ENCODE data around the gene CHPT1. TPM values are rescaled to one million over a fixed set of nuclear protein-coding genes. Genes with fewer than 3 reads are reported as not detected.

CHPT1 gene
- total RNA-seq, 4 donors from 2014 or later, result 47.3 to 130 (median 49.6) TPM

DNA sequence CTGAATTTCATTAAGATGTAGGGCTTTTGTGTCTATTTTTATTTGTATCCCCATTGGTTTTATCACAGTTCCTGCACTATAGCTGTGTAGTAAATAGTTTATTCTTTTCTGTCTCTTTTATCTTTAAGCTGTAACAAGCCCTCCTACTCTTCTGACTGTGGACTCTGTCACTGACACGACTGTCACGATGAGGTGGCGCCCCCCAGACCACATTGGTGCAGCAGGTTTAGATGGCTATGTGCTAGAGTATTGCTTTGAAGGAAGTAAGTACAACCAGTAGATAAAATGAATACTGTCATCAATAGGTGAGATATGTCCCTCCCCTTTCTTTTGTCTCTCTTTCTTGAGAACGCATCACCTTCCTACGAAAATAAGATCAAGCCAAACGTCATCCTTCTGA, 34.1 kb upstream of the CHPT1 start:
- ATAC-seq, result no peak
- Histone ChIP-seq H3K4me3 (no peak overlapping the region), H3K27me3 (peaks cover 9% of the 10 kb centered on the region), H3K36me3 (no peaks in the 10 kb centered on the region), H3K9me3 (no peaks in the 10 kb centered on the region), H3K4me1 (no peaks in the 10 kb centered on the region), H3K27ac (no peak overlapping the region)
- WGBS, 2 donors (ENCODE audit: low coverage in 1 of 2), result 65 to 72% methylated on average over 6 of the region's 6 CpGs
- no peak for TF ChIP-seq CTCF (IDR thresholded peaks at IDR 0.05)
- no peak for TF ChIP-seq EP300 (IDR thresholded peaks at IDR 0.05)
- no peak for TF ChIP-seq POLR2AphosphoS5 (IDR thresholded peaks at IDR 0.05)
- TF ChIP-seq POLR2A (IDR thresholded peaks at IDR 0.05), result no peak

DNA sequence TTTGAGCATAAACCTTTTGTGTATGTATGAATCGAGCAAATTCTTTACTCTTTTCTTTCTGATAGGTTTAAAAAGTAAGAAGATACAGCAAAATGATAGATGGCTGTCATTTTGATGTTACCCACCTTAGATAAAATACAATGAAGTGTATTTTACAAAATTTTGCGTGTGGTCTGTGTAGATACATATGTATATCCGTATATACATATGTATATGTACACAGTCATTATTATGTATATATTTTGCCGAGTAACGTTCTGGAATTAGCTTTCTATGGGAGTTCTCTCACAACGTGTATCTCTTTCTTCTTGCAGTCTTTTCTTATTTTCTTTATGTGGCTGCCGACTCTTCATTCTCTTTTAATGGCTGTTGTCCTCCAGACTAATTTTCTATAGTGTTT, 32.4 kb upstream of the CHPT1 start:
- H3K4me3 ChIP-seq, result no peak overlapping the region
- H3K36me3 ChIP-seq, result no peaks in the 10 kb centered on the region
- no peak for ATAC-seq
- H3K9me3 ChIP-seq, result no peaks in the 10 kb centered on the region
- no peak overlapping the region for H3K27ac ChIP-seq
- WGBS, 2 donors (ENCODE audit: low coverage in 1 of 2), result 66 to 76% methylated on average over 7 of the region's 7 CpGs
- no peaks in the 10 kb centered on the region for H3K4me1 ChIP-seq
- H3K27me3 ChIP-seq, result peaks cover 9% of the 10 kb centered on the region
- no peak for TF ChIP-seq POLR2AphosphoS5 (IDR thresholded peaks at IDR 0.05)
- TF ChIP-seq POLR2A (IDR thresholded peaks at IDR 0.05), result no peak
- no peak for TF ChIP-seq EP300 (IDR thresholded peaks at IDR 0.05)
- TF ChIP-seq CTCF (IDR thresholded peaks at IDR 0.05), result no peak

GRCh38 chr12:101666052-101666728, 31.2 kb upstream of the CHPT1 start:
- no peak for ATAC-seq
- 77 to 78% methylated on average over 3 to 6 of the region's 7 CpGs for WGBS, 2 donors (ENCODE audit: low coverage in 1 of 2)
- Histone ChIP-seq H3K4me3 (no peak overlapping the region), H3K9me3 (no peaks in the 10 kb centered on the region), H3K27ac (no peak overlapping the region), H3K36me3 (no peaks in the 10 kb centered on the region), H3K4me1 (no peaks in the 10 kb centered on the region), H3K27me3 (peaks cover 9% of the 10 kb centered on the region)
- no peak for TF ChIP-seq POLR2AphosphoS5 (IDR thresholded peaks at IDR 0.05)
- no peak for TF ChIP-seq CTCF (IDR thresholded peaks at IDR 0.05)
- TF ChIP-seq POLR2A (IDR thresholded peaks at IDR 0.05), result no peak
- TF ChIP-seq EP300 (IDR thresholded peaks at IDR 0.05), result no peak

- Histone ChIP-seq H3K4me1 (no peaks in the 10 kb centered on the region), H3K36me3 (no peaks in the 10 kb centered on the region), H3K27ac (no peak overlapping the region), H3K27me3 (peaks cover 9% of the 10 kb centered on the region), H3K9me3 (no peaks in the 10 kb centered on the region), H3K4me3 (no peak overlapping the region)
- TF ChIP-seq EP300 (IDR thresholded peaks at IDR 0.05) (no peak), CTCF (IDR thresholded peaks at IDR 0.05) (no peak), POLR2AphosphoS5 (IDR thresholded peaks at IDR 0.05) (no peak), POLR2A (IDR thresholded peaks at IDR 0.05) (no peak)
- 65 to 67% methylated on average over 5 of the region's 5 CpGs for WGBS, 2 donors (ENCODE audit: low coverage in 1 of 2)
- no peak for ATAC-seq
Measured at GRCh38 chr12:101667591-101667990, 29.8 kb upstream of the CHPT1 start.

GRCh38 chr12:101670007-101670671, 27.3 kb upstream of the CHPT1 start:
- peak; percentile 57 for ATAC-seq
- Histone ChIP-seq H3K36me3 (no peaks in the 10 kb centered on the region), H3K27ac (no peak overlapping the region), H3K9me3 (no peaks in the 10 kb centered on the region), H3K4me1 (no peaks in the 10 kb centered on the region), H3K27me3 (peaks cover 9% of the 10 kb centered on the region), H3K4me3 (no peak overlapping the region)
- 42 to 55% methylated on average over 3 to 6 of the region's 6 CpGs for WGBS, 2 donors (ENCODE audit: low coverage in 1 of 2)
- no peak for TF ChIP-seq POLR2A (IDR thresholded peaks at IDR 0.05)
- peak; percentile 4 for TF ChIP-seq POLR2AphosphoS5 (IDR thresholded peaks at IDR 0.05)
- TF ChIP-seq CTCF (IDR thresholded peaks at IDR 0.05), result peak; percentile 27 to 80 (median 69)
- TF ChIP-seq EP300 (IDR thresholded peaks at IDR 0.05), result no peak

Data from gastroesophageal sphincter (tissue), 4 donors.